GM18505 (cell line): ENCODE measurements around the gene NCBP3.

Experiments
- ATAC-seq: cut with Tn5 transposase; IDR thresholded peaks from one replicate; pipeline ENCODE4 v1.9.1; 2021; ENCODE audit not compliant: unreplicated experiment
- POLR2A ChIP-seq: IDR thresholded peaks from 4 replicates; pipeline ENCODE4 v1.6.1; 2011; ENCODE audit warnings: borderline replicate concordance; ENCODE audit not compliant: insufficient read depth, insufficient read length; ENCODE audit errors: extremely low read depth

NCBP3 gene

DNA sequence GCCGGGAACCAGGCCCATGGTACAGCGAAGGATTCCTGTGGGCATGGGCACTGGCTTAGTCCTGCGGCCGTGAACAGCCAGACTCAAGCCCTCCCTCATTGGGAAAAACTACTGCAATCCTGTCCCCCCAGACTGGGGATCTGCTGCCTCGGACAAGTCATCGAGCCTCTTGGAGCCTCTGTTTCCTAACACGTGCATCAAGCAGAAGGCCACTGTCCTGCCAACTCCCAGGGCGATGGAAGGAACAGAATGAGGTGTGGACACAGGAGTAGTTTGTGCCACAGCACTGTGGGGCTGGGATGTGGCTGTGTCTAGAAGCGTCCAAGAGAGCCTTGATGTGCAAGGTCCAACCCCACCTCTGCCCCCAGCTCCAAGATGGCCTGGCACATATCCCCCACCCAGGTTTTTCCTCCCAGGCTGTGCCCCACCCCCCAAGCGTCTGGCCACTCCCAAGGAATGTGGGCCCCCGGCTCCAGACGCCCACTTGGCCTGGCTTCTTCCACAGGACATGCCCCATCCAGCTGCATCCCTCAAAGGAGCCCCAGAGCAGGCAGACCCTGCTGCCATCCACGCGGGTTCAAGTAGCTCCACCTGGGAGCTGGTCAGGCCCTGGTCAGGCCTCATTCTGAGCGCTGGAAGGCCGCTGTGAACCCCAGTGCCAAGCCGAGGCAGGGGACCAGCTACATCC, 43.4 kb upstream of the NCBP3 start:
- ATAC-seq: no peak
- TF ChIP-seq POLR2A: no peak

DNA sequence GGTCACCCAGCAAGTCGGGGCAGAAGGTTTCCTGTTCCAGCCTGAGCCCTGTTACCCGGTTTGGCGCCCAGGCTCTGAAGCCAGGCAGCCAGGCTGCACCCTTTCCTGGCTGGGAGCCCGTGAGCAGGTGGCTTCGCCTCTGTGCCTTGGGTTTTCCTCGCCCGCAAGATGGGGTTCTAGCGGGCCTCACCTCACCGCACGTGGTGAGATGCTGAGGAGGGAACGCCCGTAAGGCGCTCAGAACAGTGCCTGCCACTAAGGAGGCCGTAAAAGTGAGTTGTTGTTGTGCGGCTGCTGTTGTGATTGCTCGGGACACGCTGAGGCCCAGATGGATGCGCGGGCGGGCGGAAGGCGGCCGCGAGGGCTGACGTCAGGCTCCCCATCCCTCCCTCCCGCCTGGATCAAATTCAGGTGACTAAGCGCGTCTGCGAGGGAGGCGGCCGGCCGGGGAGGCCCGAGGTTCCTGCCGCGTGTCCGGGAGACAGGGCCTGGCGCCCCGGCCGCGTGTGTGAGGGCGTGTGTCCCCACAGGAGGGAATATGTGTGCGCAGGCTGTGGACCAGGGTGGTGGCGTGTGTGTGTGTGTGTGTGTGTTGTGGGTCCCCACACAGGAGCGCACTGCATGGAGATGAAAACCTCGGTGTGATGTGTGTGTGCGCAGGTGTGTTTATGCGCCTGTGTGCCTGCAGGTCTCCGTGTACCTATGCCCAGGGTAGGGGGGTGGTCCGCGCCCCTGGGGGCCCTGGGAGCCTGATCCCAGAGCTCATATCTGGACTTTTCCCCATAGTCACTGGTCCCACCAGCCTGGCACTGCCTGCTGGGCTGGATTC, 42.5 kb upstream of the NCBP3 start:
- no peak for ATAC-seq
- no peak for TF ChIP-seq POLR2A

DNA sequence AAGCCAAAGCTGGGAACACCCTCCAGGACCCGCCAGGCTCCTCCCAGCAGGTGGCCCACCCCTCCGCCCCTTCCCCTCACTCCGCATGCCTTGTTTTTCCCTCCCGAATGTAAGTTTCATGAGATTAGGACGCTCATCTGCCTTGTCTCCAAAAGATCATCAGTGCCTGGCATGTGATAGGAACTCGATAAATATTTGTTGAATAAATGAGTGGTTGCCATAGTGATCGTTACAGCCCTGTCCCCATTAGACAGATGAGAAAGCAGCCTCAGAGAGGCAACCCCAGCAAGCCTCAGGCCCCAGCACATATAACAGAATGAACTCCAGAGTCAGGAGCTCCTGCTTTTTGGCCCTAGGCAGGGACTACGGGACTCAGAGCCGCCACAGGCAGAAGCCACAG, 41.8 kb upstream of the NCBP3 start:
- ATAC-seq: no peak
- TF ChIP-seq POLR2A: no peak

DNA sequence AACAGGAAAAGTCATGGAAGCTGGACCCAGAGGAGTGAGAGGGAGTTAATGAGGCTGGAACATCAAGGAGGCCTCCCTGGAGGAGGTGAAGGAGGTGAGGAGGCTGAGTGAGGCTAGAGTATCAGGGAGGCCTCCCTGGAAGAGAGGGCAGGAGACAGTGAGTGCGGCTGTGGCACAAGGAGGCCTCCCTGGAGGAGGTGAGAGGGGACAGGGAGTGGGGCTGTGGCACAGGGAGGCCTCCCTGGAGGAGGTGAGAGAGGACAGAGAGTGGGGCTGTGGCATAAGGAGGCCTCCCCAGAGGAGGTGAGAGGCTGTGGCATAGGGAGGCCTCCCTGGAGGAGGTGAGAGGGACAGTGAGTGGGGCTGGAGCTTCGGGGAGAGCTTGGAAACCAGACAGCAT, 41.3 kb upstream of the NCBP3 start:
- no peak for ATAC-seq
- no peak for TF ChIP-seq POLR2A

DNA sequence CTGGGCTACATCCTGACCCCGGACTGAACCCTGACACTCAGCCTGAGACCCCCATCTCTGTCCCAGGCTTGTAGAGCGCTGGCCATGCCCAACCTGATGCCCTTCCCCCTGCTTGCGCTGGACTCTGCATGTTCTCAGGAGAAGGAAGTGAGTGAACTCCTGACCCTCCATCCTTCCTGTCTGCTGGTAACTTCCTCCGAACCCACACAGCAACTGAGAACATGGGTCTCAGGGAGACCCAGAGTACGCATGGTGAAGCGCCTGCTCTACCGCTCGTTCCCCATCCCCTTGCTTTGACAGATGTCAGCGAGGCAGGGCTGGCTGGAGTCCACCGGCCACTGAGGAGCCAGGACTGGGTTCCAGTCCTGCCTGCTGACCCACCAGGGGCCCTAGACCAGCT, 40.7 kb upstream of the NCBP3 start:
- no peak for TF ChIP-seq POLR2A
- no peak for ATAC-seq

DNA sequence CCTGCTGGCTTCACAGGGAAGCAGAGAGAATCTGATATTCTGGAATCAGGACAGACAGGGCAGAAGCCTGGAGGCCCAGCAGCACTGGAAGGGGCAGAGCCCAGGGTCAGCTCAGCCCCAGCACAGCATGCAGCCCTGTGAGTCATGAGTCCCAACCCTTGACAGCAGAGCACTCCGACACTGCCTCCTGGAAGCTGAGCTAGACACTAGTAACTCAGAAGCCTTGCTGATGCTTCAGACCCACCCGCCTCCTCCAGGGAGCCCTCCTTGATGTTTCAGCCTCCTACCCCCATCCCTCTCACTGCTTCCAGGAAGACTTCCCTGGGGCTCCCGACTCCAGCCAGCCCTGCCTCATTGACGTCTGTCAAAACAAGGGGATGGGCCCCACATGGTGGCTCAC, 39.9 kb upstream of the NCBP3 start:
- ATAC-seq: no peak
- no peak for TF ChIP-seq POLR2A

DNA sequence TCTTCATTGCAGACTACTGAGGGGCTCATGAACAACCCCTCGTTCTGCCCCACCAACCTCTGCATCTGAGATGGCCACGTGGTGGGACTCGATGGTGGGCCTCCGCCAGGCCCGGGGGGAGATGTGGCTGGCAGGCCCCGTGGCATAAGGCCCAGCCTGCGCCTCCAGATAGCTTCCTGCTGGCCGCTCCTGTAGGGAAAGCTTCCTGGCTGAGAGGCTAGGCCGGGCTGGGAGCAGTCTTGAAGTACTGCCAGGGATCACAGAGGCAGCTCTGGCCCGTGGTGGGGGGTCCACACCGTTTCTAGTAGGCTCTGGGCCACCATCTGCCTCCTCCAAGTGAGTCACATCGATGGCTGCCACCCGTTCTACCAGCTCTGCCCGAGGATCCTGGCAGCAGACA, 39.2 kb upstream of the NCBP3 start:
- no peak for ATAC-seq
- TF ChIP-seq POLR2A: no peak

DNA sequence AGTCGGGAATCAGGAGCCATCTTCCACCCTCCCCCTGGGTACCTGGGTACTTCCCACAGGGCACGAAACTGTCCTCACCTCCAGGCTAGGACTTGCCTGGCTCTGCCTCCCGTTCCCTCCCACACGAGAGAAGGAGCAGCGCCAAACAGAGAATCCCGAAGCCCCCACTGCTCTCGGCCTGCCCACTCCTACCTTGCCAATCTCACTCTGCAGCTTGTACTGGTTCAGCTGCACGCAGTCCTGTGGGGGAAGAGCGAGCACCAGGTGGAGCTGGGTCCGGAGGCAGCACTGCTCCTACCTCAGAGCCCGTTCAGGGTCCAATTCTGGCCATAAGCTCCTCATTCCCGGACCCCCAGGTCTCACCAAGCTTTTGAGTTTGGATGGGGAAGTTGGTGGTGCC, 38.1 kb upstream of the NCBP3 start:
- no peak for TF ChIP-seq POLR2A
- no peak for ATAC-seq

DNA sequence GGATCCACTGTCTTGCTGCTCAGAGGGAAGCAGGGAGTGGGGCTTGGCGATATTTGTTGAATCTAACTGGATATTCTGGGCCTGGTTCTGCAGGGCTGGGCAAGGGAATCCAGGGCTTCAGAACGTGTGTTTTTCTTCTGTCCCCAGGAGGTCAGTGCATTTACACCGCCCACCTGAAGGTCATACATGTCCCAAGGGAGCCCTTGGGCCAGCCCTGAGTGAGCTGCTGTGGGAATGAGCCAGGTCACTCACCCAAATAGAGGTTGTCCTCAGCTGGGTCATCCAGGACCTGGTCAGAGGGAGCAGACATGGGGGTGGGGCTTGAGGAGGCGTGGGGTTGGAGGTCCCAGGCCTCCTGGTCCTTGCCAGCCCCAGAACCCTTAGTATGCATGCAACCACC, 36.2 kb upstream of the NCBP3 start:
- ATAC-seq: no peak

DNA sequence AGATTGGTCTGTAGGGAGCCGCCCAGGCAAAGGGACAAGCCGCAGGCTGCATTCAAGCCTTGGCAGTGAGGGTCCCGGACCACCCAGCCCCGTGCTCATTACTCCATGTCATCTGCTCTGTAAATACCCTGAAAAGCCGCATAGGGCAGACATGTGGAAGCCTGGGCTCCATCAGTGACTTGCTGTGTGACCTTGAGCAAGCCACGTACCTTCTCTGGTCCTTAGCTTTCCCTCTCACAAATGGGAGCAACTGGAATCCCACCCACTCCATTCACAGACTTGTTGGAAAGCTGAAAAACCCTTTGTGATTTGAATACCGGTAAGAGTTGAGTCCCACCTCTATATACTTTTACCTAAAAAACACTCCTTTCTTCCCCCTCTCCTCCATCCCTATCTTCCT, 34.9 kb upstream of the NCBP3 start:
- TF ChIP-seq POLR2A: no peak
- ATAC-seq: no peak

More for the DNA sequence above, 36.2 kb upstream of the NCBP3 start:
- TF ChIP-seq POLR2A: no peak

DNA sequence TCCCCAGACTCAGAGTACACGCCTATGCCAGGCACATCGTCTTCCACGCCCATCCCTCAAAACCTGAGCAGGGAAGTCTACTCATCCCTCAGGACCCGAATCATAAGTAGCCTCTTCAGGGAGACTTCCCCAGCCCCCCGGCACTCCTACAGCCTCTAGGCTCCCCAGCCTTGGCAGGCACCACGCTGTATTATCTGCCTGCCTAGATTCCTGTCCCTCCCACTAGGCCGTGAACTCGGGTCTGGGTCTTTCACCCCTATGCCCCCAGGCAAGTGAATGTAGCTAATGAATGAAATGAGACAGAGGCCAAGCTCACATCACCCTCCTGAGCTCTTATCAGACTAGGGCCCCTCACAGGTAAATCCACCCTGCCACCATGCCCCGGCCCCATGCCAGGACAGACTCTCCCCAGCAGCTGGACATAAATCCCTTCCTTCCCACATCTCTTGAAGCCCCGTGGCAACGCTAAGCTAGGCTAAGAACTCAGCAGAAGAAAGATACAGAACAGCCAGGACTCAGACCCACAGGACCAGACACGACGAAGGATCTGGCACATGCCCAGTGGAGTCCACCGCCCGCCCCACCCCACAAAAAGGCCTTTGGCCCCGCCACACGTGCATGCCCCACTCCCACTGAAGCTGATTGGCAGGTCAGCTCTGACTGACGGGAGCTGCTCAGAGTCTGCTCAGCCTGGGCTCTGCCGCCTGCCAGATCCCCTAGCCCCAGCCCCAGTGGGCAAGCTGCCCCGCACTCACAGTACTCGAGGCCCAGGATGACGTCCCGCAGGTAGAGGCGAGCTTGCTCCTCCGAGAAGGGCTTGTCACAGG, 33.8 kb upstream of the NCBP3 start:
- no peak for TF ChIP-seq POLR2A

DNA sequence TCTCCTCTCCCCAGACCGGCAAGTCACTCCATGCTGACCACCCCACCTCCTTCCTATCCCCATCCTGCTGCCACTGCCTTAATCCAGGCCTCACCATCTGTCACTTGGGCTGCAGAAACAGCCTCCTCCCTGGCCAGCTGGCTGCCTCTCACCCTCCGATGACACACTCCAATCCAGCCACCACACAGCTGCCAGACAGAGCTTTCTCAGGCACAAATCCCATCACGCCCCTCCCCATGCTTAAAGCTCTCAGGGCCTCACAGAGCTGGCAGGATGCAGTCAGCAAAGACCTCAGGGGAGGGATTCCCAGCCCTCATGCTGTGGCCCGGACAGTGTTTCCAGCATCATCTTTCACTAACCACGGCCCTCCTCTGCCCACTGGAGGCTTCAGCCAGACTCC, 33.1 kb upstream of the NCBP3 start:
- ATAC-seq: no peak
- no peak for TF ChIP-seq POLR2A

More for the DNA sequence above, 33.8 kb upstream of the NCBP3 start:
- no peak for ATAC-seq

DNA sequence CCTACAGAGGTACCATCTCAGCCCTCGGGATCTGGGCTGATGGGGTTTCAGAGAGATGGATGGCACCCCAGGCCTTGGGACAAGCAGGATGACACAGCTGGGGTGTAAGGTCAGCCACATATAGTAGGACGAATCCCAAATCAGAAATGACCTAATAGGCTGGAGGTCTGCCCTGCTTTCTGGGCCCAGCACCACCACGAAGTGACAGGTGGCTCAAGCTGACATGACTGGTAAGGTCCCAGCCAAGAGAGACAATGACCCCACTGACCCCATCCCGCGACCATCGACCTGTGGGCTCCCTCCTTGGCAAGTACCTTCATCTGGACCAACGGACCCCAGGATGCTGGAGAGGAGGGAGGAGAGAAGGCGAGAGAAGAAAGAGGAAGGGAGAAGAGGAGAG, 31.2 kb upstream of the NCBP3 start:
- no peak for TF ChIP-seq POLR2A
- no peak for ATAC-seq
